ENCODE data around the gene IQCK. TPM values are rescaled to one million over a fixed set of nuclear protein-coding genes. Genes with fewer than 3 reads are reported as not detected.

IQCK gene
- total RNA-seq, 4 donors from 2014 or later = 49.7 to 103 (median 94.2) TPM

- Histone ChIP-seq H3K36me3 (no peaks in the 10 kb centered on the region), H3K4me1 (peaks cover 5 to 21% of the 10 kb centered on the region in 2 donors), H3K9me3 (no peaks in the 10 kb centered on the region), H3K27ac (no peak overlapping the region), H3K27me3 (no peaks in the 10 kb centered on the region), H3K4me3 (replicated peaks in 1 of 3) (no peak overlapping the region)
- TF ChIP-seq CTCF (IDR thresholded peaks at IDR 0.05) = no peak
- 91 to 94% methylated on average over 3 of the region's 3 CpGs for WGBS, 2 donors
- intact Hi-C loops (cut with DNase I) = no loop called here
- DNase-seq = no peak
Measured at GRCh38 chr16:19780321-19780720, 62.2 kb downstream of the IQCK start.

- Histone ChIP-seq H3K4me1 (peaks cover under 1 to 24% of the 10 kb centered on the region in 2 donors), H3K9me3 (no peaks in the 10 kb centered on the region), H3K27ac (no peak overlapping the region), H3K36me3 (no peaks in the 10 kb centered on the region), H3K27me3 (no peaks in the 10 kb centered on the region), H3K4me3 (replicated peaks in 1 of 3) (no peak overlapping the region)
- intact Hi-C loops (cut with DNase I) = no loop called here
- no peak for TF ChIP-seq CTCF (IDR thresholded peaks at IDR 0.05)
- DNase-seq = no peak
- WGBS, 2 donors = 85 to 86% methylated on average over 6 of the region's 6 CpGs
Measured at GRCh38 chr16:19781226-19781625, 63.2 kb downstream of the IQCK start.

- Histone ChIP-seq H3K9me3 (no peaks in the 10 kb centered on the region), H3K27me3 (no peaks in the 10 kb centered on the region), H3K27ac (peak overlapping the region in 1 of 3 donors; percentile 33), H3K4me1 (peaks cover 0 to 22% of the 10 kb centered on the region in 2 donors), H3K4me3 (replicated peaks in 1 of 3) (no peak overlapping the region), H3K36me3 (no peaks in the 10 kb centered on the region)
- DNase-seq = no peak
- intact Hi-C loops (cut with DNase I) = no loop called here
- TF ChIP-seq POLR2A (IDR thresholded peaks at IDR 0.05) (no peak), CTCF (IDR thresholded peaks at IDR 0.05) (no peak)
- WGBS, 2 donors = 76 to 77% methylated on average over 17 of the region's 17 CpGs
Measured at GRCh38 chr16:19783363-19784182, 65.5 kb downstream of the IQCK start.

GRCh38 chr16:19784183-19784736 is 66.2 kb downstream of the IQCK start:
- Histone ChIP-seq H3K27ac (peak overlapping the region in 2 of 3 donors; percentile 5 to 33), H3K9me3 (no peaks in the 10 kb centered on the region), H3K4me1 (peaks cover 0 to 22% of the 10 kb centered on the region in 2 donors), H3K4me3 (replicated peaks in 1 of 3) (no peak overlapping the region), H3K27me3 (no peaks in the 10 kb centered on the region), H3K36me3 (no peaks in the 10 kb centered on the region)
- no peak for DNase-seq
- TF ChIP-seq CTCF (IDR thresholded peaks at IDR 0.05) = no peak
- 49 to 59% methylated on average over 3 of the region's 3 CpGs for WGBS, 2 donors
- intact Hi-C loops (cut with DNase I) = no loop called here

- H3K4me1 ChIP-seq = peaks cover 0 to 22% of the 10 kb centered on the region in 2 donors
- TF ChIP-seq POLR2A (IDR thresholded peaks at IDR 0.05) (no peak), CTCF (IDR thresholded peaks at IDR 0.05) (no peak)
- 100% methylated on average over 1 of the region's 1 CpG for WGBS, 2 donors
- H3K4me3 ChIP-seq (replicated peaks in 1 of 3) = no peak overlapping the region
- H3K27ac ChIP-seq = peak overlapping the region in 1 of 3 donors; percentile 5
- H3K27me3 ChIP-seq = no peaks in the 10 kb centered on the region
- intact Hi-C loops (cut with DNase I) = no loop called here
- no peaks in the 10 kb centered on the region for H3K36me3 ChIP-seq
- no peaks in the 10 kb centered on the region for H3K9me3 ChIP-seq
- DNase-seq = no peak
Measured at GRCh38 chr16:19785081-19785480, 67.0 kb downstream of the IQCK start.

All from thyroid gland (tissue), 4 donors.